ENCODE data around the gene ITPK1.
"Not testable (repeated sequence)": the region's sequence is repeated elsewhere in the genome, so short reads cannot be mapped to it uniquely, and the experiment has no call there.

Gene ITPK1

GRCh38 chr14:93131257-93131820 lies 15.6 kb upstream of the ITPK1 start:
- not testable (repeated sequence) for DNase-seq (ENCODE audit: low read depth in 2 of 2)

- DNase-seq (ENCODE audit: low read depth in 2 of 2) = no peak
Measured at GRCh38 chr14:93128725-93129459, 13.2 kb upstream of the ITPK1 start.

DNA sequence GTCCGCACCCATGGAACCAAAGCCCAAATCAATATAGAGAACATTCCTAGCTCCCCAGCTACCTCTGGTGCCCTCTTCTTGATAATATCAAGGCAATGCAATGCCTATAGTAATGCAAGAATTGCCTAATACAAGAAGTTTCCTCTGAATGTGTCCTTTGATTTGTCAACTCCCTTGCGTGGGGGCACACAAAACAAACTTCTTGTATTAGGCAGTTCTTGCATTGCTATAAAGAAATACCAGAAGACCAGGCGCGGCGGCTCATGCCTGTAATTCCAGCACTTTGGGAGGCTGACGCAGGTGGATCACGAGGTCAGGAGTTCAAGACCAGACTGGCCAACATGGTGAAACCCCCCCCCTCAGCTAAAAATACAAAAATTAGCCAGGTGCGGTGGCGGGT lies 10.4 kb upstream of the ITPK1 start:
- no peak for DNase-seq (ENCODE audit: low read depth in 2 of 2)

GRCh38 chr14:93122826-93123225 lies 7.1 kb upstream of the ITPK1 start:
- no peak for DNase-seq (ENCODE audit: low read depth in 2 of 2)

- no peak for DNase-seq (ENCODE audit: low read depth in 2 of 2)
Measured at GRCh38 chr14:93121030-93121834, 5.5 kb upstream of the ITPK1 start.

DNA sequence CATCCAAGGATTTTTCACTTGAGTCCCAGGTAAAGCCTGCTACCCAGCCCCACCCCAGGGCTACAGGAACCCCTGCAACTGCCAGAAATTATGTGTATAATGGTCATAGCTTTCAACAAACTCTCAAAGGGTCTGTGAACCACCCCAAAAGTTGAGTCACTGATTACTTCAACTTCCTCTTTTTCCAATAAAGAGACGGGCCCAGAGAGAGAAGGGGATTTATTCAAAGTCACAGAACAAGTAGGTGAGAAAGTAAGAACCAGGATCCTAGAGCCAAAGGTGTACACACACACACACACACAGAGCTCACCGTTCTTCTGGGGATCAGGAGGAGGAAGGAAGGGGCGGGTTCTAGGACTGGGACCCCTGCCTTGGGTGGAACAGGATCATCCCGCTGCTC lies 4.8 kb upstream of the ITPK1 start:
- DNase-seq (ENCODE audit: low read depth in 2 of 2) = no peak

- no peak for DNase-seq (ENCODE audit: low read depth in 2 of 2)
Measured at GRCh38 chr14:93116676-93117200, 1.0 kb upstream of the ITPK1 start.

DNA sequence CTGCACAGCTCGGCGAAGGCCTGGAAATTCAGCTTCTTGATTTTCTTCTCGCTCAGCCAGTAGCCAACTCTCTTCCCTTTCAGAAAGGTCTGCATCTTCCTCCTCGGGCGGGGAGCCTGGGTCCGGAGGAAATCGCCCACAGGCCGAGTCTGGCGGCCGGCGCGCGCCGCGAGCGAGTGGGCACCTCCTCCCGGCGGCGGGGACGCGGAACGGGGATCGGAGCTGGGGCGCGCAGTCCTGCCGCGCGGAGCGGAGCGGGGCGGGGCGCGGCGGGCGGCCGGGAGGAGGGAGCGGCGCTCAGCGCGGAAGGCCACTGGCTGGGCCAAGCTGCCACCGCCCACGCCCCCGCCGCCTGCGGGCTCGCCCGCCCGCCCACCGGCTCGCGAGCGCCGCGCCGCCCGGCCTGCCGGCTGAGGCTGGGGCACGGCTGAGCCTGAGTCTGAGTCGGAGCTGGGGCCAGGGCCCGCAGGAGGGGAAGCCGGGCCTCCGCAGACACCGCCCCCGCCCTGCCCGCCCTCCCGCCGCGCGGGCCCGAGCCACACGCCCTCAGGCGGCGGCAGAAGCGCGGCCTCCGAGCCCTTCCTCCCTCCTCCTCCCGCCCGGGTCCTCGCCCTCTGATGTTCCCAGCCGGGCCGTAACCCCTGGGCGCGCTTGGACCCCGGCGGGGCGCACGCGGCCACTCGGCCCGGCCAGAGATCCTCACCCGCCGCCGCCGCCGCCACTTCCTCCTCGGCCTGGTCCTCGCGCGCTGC lies 480 bp downstream of the ITPK1 start:
- peak; percentile 72 to 86 for DNase-seq (ENCODE audit: low read depth in 2 of 2)

- no peak for DNase-seq (ENCODE audit: low read depth in 2 of 2)
Measured at GRCh38 chr14:93114713-93115068, 1.0 kb downstream of the ITPK1 start.

DNA sequence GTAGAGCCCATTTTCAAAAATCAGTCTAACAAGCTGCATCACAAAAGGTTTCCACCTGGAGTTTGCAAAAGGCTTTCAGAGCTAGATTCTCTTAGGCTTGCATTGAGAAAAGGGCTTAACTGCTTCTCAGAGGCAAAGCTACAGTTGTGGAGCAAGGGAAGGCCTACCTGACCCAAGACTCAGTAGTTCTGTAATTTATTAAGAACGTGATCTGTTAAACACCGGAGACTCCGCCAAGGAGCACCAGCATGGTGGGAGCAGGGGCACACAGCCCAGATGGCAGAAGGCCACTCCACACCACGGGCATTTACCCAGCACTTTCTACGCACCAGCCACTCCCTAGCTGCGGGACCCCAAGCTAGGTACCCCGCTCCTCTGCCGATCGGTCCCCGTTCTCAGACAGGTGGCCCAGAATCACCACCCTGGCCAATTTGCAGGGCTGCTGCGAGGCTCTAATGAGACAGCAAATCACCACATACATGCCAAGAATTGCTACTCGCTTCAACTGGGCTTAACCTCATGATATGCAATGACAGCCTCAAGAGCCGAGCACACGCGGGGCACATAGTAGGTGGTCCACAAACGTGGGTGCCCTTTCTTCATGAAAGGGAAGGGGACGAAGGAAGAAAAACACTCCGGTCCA lies 1.5 kb downstream of the ITPK1 start:
- DNase-seq (ENCODE audit: low read depth in 2 of 2) = no peak

- no peak for DNase-seq (ENCODE audit: low read depth in 2 of 2)
Measured at GRCh38 chr14:93113678-93114067, 2.1 kb downstream of the ITPK1 start.

GRCh38 chr14:93112891-93113677 lies 2.6 kb downstream of the ITPK1 start:
- peak; percentile 68 to 71 for DNase-seq (ENCODE audit: low read depth in 2 of 2)

GRCh38 chr14:93111541-93111940 lies 4.2 kb downstream of the ITPK1 start:
- not testable (repeated sequence) for DNase-seq (ENCODE audit: low read depth in 2 of 2)

DNA sequence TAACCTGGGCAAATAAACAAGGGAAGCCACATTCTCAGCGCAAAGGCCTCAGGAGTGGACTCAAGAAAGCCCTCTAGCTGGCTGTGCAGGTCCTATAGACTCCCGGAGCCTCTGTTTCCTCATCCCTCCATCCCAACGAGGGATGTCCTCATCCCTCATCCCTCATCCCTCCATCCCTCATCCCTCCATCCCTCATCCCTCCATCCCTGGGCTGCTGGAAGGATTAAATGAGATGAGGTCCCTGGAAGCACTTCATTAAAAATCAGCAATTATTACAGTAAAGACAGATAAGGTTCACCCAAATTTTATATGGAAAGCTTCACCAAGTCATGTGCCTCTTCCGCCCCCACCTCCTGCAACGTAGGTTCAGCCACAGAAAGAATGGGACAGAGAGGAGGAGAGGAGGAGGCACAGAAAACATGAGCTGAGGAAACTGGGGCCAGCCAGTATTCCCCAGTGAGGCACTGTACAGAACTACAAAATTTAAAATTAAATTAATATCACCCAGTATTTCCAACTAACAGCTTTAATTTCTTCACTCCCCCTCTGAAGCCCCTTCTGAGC lies 4.8 kb downstream of the ITPK1 start:
- no peak for DNase-seq (ENCODE audit: low read depth in 2 of 2)

- DNase-seq (ENCODE audit: low read depth in 2 of 2) = no peak
Measured at GRCh38 chr14:93109572-93110481, 5.9 kb downstream of the ITPK1 start.

DNA sequence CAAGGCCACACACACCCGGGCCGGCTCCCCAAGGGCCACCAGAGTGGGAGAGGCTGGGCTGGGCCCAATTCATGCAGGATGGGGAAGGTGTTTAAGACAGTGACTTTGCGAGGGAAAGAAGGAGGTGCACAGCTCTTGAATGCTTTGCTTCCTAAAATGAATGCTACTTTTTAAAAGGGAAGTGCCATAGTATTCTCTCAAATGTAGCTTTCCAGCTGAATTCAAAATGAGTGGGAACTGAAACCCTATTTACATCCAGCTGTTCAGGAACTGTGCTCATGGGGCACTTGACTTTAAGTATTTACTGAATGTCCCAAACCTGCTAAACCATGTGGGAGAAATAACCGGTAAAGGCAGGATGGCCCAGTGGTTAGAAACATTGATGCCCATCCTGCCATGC lies 7.6 kb downstream of the ITPK1 start:
- no peak for DNase-seq (ENCODE audit: low read depth in 2 of 2)

GRCh38 chr14:93107453-93107852 lies 8.3 kb downstream of the ITPK1 start:
- DNase-seq (ENCODE audit: low read depth in 2 of 2) = no peak

GRCh38 chr14:93106541-93107156 lies 9.1 kb downstream of the ITPK1 start:
- no peak for DNase-seq (ENCODE audit: low read depth in 2 of 2)

- DNase-seq (ENCODE audit: low read depth in 2 of 2) = not testable (repeated sequence)
Measured at GRCh38 chr14:93105856-93106255, 9.9 kb downstream of the ITPK1 start.

Data from activated CD4-positive, alpha-beta T cell treated with anti-CD3 and anti-CD28 coated beads for 24 hours (primary cell).